Measurements from ENCODE around the gene ZNF32. TPM values are rescaled to one million over a fixed set of nuclear protein-coding genes. Genes with fewer than 3 reads are reported as not detected.

The ZNF32 gene
- total and polyA plus RNA-seq, 2 donors (not counting 3 experiments of a cell fraction or from before 2014, with no cell fraction given), result 12.5 to 14.4 TPM

DNA sequence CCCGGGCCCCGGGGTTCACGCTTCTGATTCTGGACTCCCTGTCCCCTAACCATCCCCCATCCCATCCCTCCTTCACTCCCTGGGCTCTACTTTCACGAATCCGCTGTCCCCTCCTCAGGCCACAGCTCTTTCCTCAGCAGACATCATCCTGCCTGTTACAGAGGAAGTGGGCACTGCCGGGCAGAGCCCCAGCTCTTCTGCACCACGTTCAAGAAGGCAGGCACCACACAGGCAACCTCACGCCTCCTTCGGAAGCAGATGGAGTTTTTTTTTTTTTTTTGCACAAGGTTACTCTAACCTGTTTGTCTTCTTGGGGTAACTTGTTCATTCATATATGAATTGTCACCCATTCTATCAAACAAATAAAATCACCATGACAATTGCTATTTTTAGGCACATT is 17.9 kb upstream of the ZNF32 start:
- FAIRE-seq, result no peak
- Histone ChIP-seq H3K9me3 (replicated peaks; ENCODE audit: control insufficient read depth, insufficient read depth, low read length) (no peaks in the 10 kb centered on the region), H3K27ac (ENCODE audit: insufficient read depth, low read depth, low read length) (no peak overlapping the region), H3K27me3 (ENCODE audit: control insufficient read depth in 2 of 2, insufficient read depth in 2 of 2, low read length in 2 of 2) (peaks cover 13 to 17% of the 10 kb centered on the region in 2 experiments), H2AFZ (ENCODE audit: low read depth, low read length) (no peak overlapping the region), H3K79me2 (ENCODE audit: control insufficient read depth, insufficient read depth, low read length) (no peaks in the 10 kb centered on the region), H3K4me3 (replicated peaks in 1 of 3; ENCODE audit: insufficient read depth in 1 of 3, low read depth in 1 of 3, low read length in 3 of 3) (no peak overlapping the region), H3K4me2 (ENCODE audit: insufficient read depth, low read length) (no peak overlapping the region), H3K9ac (replicated peaks; ENCODE audit: extremely low read depth, insufficient read depth, low read length) (no peak overlapping the region), H3K4me1 (ENCODE audit: control insufficient read depth, extremely low read depth, insufficient read depth, low read length) (no peaks in the 10 kb centered on the region), H4K20me1 (replicated peaks; ENCODE audit: control insufficient read depth, extremely low read depth, insufficient read depth, low read length) (no peaks in the 10 kb centered on the region), H3K9me1 (replicated peaks; ENCODE audit: control insufficient read depth, extremely low read depth, insufficient read depth, low read length) (no peaks in the 10 kb centered on the region), H3K36me3 (ENCODE audit: control insufficient read depth in 2 of 2, extremely low read depth in 1 of 2, insufficient read depth in 2 of 2, low read length in 2 of 2) (no peaks in the 10 kb centered on the region)
- no TSS peak for BruUV-seq (replicated peaks)
- POLR2A ChIA-PET, result no interaction called here
- dilution Hi-C loops (cut with MboI; ENCODE audit: extremely low pct_ligation_motif_present, low sequenced_read_pairs), result no loop called here
- CTCF ChIA-PET, result interaction anchor here (2.0 kb wide), 1 partner anchor 720 kb away, joined by 7 read pairs; no protein-coding TSS in a partner anchor
- TF ChIP-seq POLR2AphosphoS5 (IDR thresholded peaks at IDR 0.05; ENCODE audit: insufficient read depth, low read depth, low read length) (no peak), JUN (IDR thresholded peaks at IDR 0.05; ENCODE audit: borderline replicate concordance, insufficient read depth, insufficient read length, low read depth) (no peak), FOS (IDR thresholded peaks at IDR 0.05; ENCODE audit: borderline replicate concordance, insufficient read depth, low read length) (no peak), MYC (IDR thresholded peaks at IDR 0.05; ENCODE audit: low read depth, low read length) (no peak), POLR2A (IDR thresholded peaks at IDR 0.05; ENCODE audit: low read depth, low read length) (no peak), EZH2 (IDR thresholded peaks at IDR 0.05; ENCODE audit: borderline replicate concordance, low read depth, low read length, severe bottlenecking) (no peak), GATA2 (IDR thresholded peaks at IDR 0.05; ENCODE audit: insufficient read depth, insufficient read length, low read depth, low read length) (no peak)
- TF ChIP-seq, protein P1, sequence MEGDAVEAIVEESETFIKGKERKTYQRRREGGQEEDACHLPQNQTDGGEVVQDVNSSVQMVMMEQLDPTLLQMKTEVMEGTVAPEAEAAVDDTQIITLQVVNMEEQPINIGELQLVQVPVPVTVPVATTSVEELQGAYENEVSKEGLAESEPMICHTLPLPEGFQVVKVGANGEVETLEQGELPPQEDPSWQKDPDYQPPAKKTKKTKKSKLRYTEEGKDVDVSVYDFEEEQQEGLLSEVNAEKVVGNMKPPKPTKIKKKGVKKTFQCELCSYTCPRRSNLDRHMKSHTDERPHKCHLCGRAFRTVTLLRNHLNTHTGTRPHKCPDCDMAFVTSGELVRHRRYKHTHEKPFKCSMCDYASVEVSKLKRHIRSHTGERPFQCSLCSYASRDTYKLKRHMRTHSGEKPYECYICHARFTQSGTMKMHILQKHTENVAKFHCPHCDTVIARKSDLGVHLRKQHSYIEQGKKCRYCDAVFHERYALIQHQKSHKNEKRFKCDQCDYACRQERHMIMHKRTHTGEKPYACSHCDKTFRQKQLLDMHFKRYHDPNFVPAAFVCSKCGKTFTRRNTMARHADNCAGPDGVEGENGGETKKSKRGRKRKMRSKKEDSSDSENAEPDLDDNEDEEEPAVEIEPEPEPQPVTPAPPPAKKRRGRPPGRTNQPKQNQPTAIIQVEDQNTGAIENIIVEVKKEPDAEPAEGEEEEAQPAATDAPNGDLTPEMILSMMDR (IDR thresholded peaks at IDR 0.05; ENCODE audit: extremely low read depth in 1 of 2, insufficient read depth in 1 of 2, low read depth in 1 of 2, low read length in 2 of 2), result no peak
- TF ChIP-seq, protein P2, sequence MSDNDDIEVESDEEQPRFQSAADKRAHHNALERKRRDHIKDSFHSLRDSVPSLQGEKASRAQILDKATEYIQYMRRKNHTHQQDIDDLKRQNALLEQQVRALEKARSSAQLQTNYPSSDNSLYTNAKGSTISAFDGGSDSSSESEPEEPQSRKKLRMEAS (IDR thresholded peaks at IDR 0.05; ENCODE audit: insufficient read depth, insufficient read length), result no peak
- DNase-seq (ENCODE audit: low read depth, low spot score), result no peak
- intact Hi-C loops (cut with micrococcal nuclease), result no loop called here
